GM19193 (cell line): ENCODE data around the gene NSMF.

Source experiments
- POLR2A ChIP-seq: IDR thresholded peaks from 4 replicates; pipeline ENCODE4 v1.6.1; 2011; ENCODE audit not compliant: insufficient read depth, insufficient read length; ENCODE audit errors: extremely low read depth

NSMF gene

DNA sequence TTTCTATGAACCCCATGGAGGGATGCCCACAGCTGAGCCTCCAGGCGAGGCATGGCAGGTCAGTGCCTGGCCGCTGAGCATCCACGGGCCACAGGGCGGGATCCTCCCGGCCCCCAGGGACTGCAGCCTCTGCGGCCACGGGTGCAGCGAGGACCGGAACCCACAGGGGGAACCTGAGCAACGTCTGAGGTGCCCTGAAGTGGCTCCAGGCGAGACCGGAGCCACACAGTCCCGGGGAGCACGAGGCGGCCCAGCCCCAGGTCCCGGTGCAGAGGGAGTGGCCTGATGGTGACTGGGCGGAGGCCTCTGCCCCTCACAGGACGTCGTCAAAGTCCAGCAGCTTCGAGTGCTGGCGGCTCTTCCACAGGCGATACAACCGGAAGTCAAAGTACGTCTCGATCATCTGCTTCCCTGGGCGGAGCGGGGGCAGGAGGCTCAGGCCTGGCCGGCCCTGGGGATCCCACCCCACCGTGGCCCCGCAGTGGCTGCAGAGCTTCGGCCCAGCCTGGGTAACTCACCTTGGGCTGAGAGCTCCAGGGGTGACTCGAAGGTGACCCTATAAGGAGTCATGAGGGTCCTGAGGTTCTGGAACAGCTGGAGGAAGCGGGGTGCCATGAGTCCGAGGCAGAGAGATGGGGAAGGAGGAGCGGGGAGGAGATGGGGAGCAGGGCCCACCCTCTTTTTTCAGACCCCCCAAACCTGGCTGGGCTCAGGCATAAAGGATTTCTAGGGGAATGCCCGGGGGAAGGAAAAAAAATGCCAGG is 9.9 kb downstream of the NSMF start:
- TF ChIP-seq POLR2A = no peak

DNA sequence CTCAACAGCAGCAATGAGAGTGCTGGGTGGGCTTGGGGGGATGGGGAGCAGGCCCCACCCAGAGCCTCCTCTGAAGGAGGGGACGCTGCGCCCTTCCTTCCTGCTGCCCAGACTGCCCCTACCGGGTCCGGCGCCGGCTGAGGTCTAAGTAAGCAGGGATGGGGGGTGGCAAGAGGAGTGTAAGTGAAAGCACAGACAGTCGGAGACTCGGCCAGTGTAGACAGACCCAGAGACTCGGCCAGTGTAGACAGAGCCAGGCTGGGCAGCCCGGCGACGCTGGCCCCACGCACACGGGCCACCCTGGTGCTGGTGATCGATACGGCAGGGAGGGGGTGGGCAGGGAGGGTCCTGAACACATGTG is 10.6 kb downstream of the NSMF start:
- no peak for TF ChIP-seq POLR2A

DNA sequence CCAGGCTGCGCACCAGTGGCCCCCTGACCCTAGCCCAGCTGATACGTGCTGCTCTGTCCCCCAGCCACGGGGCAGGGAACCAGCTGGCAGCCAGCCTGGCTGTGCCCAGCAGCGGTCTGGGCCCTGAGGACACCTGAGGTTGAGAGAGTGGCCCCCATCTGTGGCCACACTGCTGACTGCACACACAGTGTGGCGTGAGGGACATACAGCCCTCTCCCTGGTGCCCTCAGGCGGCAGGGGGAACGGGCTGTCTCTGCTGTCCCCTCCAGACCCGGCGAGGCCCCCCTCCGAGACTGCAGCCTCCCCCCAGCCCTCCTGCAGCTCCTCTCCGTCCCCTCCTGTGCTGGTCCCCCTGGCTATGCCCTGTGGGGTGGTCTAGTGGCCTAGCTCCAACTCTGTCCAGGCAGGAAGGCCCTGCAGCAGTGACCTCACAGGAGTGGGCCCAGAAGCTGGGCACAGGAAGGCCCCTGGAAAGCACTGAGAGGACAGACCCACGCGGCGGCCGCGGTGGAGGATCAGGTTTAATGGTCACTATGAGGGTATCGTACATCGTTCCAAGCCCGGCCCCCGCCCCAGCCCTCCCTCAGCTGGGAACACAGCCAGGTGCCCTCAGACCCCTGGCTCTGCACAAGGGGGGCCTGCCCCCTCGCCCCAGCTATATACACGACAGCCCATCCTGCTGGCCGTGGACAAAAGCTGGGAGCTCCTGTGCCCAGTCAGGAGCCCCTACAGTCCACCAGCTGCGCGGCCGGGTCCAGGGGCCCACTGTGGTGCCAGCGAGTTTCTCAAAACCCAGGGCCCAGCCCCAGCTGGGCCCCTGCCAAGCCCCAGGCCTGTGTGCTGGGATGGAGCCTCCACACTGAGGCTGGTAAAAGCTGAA is 11.2 kb downstream of the NSMF start:
- TF ChIP-seq POLR2A = no peak

DNA sequence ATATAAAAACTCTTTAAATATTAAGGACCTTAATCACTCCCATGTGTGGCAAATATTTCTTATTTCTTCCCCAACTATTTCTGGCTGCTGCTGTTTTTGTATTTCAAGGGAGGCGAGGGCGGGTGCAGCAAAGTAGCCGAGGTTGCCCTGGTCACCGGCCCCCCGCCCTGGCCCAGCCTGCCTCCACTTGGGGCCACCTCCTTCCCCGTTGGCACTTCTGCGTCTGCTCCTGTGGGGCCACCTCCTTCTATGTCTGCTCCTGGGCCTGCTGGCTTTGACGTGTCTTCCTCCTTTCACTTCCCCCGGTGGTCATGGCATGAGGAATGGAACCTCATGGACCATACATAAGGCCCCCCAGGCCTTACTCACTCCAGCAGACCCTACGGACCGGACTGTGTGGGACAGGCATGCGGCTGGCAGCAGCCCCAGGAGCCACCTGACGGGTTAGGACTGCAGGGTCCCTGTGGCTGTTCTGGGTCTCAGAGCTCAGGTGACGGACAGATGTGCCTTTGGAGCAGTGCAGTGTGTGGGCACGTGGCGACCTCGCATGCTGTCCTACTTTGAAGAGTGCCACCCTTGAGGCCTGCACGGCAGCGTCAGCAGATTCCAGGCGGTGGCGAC is 12.2 kb downstream of the NSMF start:
- TF ChIP-seq POLR2A = no peak

DNA sequence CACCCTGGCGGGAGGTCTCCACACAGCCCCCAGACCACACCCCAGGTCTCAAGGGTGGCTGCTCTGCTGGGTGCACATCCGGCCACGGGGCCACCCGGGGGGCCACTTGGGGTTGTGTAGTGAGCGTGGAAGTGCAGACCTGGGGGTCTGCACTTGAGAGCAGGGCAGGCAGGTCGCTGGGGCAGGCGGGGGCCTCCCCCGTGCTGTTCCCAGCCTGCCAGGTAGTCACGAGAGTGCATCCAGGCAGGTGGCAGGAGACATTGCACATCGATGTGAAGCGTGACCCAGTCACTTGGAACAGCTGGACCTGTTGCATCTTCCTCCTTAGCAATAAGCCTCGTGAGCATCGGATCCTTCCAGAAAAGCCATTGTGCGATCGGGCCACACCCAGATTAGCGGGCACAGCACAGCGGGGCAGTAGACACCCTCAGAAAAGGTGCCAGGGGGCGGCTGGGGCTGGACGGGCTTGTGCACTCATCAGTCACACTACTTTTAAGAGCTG is 13.2 kb downstream of the NSMF start:
- TF ChIP-seq POLR2A = no peak

DNA sequence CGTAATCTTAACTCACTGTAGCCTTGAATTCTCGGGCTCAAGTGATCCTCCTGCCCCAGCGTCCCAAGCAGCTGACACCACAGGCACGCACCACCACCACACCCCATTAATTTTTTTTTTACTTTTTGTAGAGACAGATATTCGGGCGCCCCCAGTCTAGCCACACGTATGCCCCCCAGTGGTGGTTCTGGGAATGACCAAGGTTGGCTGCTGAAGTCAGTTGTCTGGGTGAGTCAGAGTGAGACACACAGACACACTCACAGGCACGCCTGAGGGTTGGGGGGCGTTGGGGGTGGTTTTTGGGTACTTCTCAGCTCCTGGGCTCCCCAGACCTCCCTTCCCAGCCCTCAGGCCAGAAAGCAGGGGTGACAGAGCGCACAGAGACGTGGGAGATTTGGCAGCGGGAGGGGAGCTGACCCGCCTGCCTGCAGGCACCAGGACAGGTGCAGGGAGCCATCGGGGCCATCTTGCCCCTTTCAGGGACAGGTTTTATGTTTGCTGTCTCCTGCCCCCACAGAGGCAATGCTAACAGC is 13.8 kb downstream of the NSMF start:
- no peak for TF ChIP-seq POLR2A

DNA sequence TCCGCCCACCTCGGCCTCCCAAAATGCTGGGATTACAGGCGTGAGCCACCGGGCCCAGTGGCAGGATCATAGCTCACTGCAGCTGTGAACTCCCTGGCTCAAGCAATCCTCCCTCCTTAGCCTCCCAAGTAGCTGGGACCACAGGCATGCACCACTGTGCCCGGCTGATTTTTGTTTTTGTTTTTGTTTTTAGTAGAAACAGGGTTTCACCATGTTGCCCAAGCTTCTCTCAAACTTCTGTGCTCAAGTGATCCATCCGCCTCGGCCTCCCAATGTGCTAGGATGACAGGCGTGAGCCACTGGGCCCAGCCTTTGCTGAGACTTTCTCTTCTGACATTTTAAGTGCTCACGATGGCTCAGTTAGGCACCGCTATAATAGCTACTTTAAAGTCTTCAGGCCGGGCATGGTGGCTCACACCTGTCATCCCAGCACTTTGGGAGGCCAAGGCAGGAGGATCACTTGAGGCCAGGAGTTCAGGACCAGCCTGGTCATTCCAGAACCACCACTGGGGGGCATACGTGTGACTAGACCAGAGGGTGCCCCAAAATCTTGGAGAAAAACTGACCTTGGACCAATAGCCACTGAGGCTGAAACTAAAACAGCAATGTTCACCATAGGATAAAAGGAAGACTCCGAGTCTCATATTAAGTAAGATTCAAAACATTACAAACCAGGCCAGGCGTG is 14.9 kb downstream of the NSMF start:
- no peak for TF ChIP-seq POLR2A

DNA sequence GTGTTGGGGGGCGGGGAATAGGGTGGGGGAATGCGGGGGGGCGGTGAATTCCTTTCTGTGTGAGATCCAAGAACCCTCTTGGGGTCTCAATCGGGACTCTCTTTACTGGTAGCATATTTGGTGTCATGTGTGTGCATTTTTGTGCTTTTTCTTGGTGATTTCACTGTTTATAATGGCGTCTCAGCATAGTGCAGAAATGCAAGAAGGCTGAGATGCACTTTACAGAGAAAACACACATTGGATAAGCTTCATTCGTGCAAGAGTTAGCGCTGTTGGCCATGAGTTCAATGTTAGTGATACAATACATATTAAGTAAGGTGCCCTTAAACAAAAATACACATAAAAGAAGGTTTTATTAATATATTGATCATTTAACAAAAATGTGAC is 17.2 kb downstream of the NSMF start:
- TF ChIP-seq POLR2A = no peak

DNA sequence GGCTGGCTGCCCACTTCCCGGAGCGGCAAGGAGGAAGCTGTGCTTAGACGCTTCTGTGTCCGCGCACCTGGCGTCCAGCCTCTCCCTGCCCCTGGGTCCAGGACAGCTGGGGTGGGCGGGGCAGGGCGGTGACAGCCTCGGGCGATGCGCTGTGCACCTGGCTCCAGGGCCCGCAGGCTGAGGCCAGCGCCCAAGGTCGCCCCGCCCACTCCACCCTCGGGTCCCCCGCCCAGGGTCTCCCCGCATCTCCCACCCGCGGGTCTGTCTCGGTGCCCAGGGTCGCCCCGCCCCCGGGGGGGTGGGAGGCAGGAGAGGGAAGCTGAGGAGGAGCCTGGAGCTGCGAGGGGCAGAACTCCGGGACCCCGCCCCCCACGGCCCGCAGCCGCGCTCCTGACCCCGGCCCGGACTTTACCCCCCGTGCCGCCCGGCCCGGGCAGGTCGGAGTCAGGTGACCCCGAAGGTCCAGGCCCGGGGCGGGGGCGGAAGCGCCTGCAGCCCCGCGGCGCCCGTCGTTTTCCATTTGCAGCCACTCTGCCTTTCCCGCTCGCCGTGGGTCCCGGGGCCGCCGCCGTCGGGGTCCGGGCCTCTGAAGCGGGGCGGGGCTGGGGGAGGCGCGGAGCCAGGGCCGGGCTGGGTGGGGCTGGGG is 17.7 kb downstream of the NSMF start, which contains the start of gene ENTPD8:
ENTPD8 (minus strand) TSS at position 69 of the 646 bp plus-strand sequence. CDS start 3,072 bp downstream, outside the sequence.
- TF ChIP-seq POLR2A = no peak

DNA sequence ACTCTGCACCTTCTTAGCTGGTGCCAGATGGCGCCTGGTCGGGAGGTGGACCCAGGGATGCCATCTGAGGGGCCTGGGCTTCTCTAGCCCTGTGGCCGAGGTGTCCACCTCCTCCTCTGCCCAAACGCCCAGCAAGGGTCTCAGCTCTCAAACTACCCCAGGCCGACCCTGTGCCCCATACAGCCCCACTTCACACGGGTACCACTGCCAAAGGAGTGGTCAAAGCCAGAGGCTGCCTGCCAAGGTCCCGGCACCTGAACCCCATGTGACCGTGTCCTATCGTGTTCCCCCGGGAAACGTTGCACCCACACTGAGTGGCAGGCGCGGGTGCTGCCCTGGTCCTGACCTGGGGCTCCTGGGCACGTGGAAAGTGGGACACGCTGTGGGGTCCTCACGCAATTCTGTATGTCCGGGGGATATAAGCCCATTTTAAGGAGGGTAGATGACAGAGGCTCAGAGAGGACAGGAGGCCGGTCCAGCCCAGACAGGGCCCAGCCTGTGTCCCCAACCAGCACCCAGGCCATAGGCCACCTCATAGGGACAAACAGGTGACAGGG is 19.9 kb downstream of the NSMF start:
- TF ChIP-seq POLR2A = no peak

DNA sequence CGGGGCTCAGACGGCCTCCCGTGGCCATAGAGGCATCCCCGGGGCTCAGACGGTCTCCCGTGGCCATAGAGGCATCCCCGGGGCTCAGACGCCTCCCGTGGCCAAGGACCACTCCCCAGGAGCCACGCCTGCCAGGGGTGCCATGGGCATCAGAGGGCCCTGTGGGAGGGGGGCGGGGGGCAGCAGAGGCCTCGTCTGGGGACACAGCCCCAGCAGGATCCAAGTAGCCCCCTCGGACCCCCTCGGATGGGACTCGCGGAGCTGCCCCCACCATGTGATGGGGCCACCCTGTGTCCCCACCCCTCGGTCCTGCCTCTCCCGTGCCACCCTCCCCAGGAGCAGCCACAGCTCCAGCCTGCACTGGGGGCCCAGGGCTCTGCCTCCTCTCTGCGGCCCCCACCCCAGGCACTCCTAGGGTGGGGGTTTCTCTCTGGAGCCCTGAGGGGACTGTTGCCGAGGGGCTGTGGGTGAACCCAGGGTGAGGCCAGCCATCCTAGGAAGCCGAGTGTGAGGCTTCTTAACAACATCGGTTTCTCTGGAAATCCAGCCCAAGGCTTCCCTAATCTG is 20.5 kb downstream of the NSMF start:
- TF ChIP-seq POLR2A = no peak

DNA sequence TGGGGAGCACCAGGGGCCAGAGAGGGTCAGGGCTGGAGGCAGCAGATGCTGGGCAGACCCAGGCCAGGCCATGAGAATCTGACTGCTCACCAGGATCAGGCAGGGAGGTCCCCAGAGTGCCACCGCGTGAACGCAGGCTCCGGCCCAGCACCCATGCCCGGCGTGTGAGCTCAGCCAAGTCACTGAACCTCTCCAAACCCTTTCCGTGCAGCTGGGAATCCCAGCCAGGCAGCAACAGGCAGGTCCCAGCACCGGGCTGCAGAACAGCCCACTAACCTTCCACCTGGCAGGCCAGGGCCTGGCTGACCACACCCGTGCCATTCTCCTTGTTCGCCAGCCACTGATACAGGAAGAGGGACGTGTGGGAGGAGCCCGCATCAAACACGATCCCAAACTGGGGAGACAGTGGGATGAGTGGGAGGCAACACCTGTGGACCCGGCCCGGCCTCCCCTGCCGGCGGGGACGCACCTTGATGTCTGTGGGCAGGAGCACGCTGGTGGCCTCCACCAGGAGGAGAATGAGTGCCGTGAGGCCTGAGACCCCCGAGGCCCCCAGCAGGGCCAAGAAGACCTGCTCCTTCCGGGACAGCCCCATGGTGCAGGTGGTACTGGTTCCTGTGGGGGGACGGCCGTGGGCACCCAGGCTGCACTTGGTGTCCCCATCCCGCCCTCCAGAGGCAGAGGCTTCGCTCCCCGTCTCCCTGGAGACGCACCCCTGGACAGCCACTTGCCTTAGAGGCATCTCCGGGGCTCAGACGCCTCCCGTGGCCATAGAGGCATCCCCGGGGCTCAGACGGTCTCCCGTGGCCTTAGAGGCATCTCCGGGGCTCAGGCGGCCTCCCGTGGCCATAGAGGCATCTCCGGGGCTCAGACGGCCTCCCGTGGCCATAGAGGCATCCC is 21.2 kb downstream of the NSMF start:
- no peak for TF ChIP-seq POLR2A
